Stimulated activated CD8-positive, alpha-beta memory T cell treated with anti-CD3 and anti-CD28 coated beads, Interleukin-4, amount 100 ng/mL, for 24 hours (primary cell): ENCODE measurements around the gene FAM20B.

ENCODE experiments used
- DNase-seq: peaks from one replicate; pipeline ENCODE4 v3.0.0-alpha.2; 2020; ENCODE audit warnings: low read depth

Gene FAM20B

DNA sequence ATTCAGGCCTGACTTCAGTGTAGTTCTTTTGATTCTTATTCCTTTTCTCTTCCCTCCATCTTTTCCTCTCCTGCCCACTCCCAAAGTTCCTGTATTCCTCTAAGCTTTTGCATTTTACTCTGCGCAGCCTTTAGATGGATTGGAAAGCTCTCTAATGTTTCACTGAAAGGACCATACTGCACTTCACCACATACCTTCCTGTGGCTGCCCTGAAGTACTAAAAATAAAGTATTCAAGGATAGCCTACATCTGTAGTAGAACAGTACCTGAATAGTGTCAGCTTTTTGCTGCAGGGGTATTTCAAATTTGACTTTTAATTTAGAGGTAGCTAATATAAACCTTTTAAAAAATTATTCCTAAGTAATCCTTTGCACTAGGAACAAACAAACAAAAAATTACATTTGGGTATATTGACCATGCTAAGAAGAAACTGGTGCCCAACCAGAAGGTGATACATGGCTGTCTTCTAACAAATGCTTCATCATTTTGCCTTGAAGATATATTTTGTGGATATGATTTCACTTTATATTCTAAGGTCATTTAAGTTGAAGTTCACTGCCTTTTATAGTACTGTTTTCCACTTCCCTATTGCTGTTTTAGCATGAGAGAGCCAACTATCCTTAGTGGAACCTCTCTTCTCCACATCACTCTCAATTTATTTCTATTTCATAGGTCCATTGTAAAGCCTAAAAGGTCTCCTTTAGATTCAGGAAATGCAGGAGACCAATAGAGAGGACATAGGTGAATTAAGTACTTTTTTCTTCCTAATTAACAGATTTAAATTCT lies 22.8 kb downstream of the FAM20B start:
- DNase-seq = no peak

DNA sequence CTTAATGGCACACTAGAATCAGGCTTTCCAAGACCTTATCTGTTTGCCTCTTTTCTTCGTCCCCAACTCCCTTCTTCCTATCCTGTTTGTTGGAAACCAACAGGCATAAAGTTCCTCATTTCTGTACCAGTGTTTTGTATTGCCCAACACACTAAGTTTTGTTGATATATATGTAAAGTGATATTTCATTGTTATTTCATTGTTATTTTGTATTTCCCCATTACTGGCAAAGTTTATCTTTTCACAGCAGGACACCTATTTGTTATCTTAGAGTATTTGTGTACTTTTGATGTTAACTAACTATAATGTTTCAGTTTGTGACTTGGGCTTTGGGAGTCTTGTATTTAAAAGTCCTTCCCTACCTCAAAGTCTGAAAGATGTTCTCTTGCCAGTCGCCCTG lies 27.1 kb downstream of the FAM20B start:
- DNase-seq = no peak

DNA sequence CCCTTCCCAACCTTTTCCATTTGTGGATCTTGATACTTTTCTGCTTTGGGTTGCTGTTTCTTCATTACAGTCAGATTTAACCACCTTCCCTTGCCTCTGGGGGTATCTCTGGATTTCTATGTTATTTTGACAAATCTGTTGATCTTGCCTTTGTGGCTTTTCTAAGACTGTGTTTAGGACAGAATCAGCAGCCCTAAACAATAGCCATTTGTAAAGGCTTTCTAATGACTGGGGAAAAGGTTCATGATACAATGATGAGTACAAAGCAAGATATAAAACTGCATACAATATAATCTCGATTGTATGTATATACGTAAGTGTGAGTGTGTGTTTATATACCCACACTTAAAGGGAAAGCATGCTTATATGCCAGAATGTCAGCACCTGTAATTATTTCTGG lies 27.8 kb downstream of the FAM20B start:
- DNase-seq = no peak

DNA sequence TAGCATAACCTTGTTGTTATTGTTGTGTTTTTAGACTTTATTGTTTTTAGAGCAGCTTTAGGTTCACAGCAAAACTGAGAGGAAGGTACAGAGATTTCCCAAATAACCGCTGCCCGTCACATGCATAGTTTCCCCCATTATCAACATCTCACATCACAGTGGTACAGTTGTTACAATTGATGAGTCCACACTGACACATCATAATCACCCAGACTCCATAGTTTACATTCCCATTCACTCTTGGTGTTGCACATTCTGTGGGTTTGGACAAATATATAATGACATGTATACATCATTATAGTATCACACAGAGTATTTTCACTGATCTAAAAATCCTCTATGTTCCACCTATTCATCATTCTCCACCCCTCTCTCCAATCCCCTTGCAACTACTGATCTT lies 30.2 kb downstream of the FAM20B start:
- no peak for DNase-seq

DNA sequence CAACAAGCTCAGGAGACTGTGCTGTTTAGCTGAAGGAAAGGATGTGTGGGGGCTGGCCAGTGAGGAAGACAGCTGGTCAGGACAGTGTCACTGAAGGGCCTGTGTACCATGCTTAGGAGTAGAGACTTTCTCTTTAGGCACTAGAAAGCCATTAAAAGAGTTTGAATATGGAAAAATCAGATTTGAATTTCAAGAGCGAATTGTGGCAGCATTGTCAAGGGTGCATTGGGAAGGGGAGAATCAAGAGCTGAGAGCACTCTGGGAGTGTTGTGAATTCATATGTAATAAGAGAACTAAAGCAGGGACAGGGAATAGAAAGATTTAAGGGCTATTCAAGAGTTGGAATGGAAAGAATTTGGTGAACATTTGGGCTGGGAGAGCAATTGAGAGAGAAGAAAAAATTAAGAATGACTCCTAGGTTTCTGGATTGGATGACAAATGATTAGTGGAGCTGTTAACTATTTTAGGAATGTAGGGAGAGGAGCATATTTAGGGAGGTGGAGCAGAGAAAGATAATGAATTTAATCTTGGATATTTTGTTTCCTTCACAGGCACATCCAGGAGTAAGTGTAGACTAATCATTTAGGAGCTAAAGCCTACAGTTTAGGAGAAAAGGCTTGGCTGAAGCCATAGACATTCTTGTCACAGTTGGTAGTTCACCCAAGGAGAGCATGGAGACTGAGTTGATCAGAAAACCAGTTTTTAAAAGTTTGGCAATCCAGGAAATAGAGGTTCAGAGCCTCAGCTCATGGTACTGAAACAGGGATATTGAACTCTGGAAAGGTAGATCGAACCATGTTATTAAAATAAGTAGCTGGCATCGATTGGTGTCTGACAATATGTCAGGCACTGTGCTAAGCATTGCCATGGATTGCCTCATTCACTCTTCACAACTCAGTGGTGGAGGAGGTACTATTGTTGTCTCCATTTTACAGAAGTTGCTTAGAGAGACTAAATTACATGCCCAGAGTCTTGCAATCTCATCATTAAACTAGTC lies 33.1 kb downstream of the FAM20B start:
- no peak for DNase-seq

DNA sequence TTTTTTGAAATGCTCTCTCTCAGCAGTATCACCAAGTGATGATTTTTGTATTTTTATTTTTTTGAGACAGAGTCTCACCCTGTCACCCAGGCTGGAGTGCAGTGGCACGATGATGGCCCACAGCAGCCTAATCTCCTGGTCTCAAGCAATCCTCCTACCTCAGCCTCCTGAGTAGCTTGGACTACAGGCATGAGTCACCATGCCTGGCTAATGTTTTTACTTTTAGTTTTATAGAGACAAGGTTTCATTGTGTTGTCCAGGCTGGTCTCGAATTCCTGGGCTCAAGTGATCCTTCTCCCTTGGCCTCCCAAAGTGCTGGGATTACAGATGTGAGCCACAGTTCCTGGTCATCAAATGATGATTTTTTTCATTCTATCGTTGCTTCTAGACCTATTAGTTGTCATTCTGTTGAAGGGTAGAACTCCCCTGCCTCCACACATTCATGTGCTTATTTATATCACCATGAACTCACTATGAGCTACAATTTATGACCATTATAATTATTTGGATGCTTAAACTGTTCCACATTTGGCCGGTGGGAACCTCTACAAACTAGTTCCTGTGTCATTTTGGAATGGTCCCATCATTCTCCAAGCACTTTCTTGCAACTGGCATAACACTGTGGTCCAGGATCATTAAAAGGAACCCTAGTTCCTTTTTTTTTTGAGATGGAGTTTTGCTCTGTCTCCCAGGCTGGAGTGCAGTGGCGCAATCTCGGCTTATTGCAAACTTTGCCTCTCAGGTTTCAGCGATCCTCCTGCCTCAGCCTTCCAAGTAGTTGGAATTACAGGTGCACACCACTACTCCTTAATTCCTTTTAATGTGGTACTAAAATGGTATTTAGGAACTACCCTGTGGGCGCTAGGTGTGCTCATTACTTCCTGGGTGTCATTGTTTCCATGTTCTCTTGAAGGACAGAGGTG lies 35.9 kb downstream of the FAM20B start:
- DNase-seq = no peak

DNA sequence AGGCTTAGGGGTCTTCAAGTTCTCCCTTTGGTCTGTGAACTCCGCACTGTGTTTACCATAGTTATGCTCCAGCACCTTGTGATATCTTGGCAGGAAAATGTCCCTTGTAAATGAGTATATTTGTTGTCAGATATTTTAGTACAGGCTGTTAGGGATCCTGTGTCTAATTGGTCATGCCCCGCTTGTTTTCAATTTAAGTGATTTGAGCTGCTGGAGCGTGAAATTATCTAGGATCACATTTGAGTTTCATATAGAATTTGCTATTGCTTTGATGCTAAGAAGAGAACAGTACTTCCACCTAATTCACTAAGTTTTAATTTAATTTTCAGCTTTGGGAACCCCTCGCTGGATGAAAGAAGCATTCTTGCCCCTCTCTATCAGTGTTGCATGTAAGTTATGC lies 40.8 kb downstream of the FAM20B start:
- DNase-seq = no peak

DNA sequence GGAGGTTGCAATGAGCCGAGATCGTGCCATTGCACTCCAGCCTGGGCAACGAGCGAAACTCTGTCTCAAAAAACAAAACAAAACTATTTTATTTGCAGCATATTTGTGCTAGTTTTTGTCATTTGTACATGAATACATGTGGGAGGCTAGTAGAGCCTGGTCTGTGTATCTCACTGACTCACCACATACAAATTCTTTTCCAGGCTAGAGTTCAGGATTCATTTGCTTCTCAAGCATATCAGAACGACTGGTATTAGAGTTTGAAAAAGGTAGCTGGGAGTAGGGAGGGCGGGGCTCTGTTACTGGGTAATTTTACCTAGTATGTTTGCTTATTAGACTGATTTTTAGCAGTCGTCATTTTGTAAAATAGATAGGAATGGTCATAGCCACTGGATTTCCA lies 51.7 kb downstream of the FAM20B start:
- DNase-seq = no peak

DNA sequence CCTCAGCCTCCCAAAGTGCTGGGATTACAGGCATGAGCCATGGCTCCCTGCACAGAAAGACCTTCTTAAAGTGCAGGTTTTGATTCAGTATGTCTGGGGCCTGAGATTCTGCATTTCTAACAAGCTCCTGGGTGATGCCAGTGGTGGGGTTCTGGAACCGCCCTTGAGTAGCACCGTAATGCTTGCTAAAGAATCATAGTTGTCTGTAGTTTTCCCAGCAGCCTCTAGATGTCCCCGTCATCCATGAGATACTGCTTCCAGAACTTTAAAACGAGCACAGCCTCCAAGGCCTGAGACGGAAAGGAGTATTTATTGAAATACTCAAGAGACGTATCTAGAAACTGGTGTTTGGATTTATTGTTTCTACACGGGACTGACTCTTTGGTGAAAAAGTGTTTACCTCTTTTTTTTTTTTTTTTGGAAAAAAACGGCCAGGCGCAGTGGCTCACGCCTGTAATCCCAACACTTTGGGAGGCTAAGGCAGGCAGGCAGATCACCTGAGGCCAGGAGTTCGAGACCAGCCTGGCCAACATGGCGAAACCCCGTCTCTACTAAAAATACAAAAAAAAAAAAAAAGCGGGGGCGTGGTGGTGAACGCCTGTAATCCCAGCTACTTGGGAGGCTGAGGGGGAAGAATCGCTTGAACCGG lies 53.5 kb downstream of the FAM20B start:
- DNase-seq = no peak

DNA sequence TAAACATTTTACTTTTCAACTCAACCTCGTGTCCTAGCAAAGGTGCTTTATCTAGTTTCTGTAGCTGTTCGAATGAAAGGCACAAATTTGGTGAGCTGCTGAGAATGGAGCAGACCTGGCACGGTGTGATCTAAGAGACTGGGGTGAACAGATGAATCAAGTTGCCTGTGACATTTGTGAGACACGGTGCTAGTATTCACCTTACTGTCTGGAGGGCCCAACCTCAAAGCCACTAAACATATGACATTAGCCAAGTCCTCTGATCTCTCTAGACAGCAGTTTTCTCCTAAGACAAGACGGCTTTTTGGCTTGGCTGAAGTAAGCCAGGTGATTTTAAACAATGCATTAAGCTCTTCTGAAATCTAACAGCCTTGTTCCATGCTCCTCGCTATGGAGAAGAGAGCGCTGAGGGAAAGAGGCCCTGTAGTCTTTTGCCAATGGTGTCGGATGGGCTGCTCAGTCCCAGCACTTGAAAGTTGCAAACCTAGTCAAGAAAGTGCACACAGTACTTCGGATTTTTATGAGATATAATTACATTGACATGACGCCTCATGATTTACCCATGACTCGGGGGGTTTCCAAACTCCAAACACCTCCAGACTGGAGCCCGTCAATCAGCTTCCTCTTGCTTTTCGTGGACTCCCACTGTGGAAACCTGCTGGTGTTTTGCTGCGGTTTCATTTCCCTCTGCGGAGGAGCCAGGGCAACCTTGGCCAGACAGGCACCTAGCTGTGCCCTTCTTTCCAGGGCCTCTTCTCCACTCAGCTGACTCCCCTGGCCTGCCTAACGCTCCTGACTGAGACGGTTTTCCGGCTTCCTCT lies 55.4 kb downstream of the FAM20B start:
- peak; percentile 17 for DNase-seq

DNA sequence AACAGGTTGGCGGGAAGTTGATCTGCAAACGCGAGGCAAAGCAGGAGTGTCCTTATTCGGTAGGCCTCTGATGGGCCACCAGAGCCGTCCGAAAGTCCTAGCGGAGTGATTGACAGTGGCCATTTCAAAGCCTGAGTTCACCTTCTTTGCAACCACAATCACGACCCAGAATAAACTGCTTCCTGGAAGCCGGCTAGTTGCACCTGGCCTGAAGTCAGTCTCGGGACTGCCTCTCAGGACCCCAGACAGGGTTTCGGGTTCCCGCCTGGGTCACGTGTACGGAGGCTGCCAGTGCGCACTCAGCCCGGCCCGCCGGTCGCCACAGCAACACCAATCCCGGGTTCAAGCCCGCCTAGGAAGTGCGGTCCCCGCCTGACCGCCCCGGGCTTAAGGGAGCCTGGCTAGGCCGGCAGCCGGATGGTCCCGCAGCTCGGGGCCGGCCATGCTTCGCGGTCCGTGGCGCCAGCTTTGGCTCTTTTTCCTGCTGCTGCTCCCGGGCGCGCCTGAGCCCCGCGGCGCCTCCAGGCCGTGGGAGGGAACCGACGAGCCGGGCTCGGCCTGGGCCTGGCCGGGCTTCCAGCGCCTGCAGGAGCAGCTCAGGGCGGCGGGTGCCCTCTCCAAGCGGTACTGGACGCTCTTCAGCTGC lies 56.1 kb downstream of the FAM20B start, which contains the start of gene TOR3A:
TSS of gene TOR3A (plus strand) at position 384 of the 646 bp plus-strand sequence. CDS start at position 443, 59 bp downstream.
- DNase-seq = peak; percentile 81

DNA sequence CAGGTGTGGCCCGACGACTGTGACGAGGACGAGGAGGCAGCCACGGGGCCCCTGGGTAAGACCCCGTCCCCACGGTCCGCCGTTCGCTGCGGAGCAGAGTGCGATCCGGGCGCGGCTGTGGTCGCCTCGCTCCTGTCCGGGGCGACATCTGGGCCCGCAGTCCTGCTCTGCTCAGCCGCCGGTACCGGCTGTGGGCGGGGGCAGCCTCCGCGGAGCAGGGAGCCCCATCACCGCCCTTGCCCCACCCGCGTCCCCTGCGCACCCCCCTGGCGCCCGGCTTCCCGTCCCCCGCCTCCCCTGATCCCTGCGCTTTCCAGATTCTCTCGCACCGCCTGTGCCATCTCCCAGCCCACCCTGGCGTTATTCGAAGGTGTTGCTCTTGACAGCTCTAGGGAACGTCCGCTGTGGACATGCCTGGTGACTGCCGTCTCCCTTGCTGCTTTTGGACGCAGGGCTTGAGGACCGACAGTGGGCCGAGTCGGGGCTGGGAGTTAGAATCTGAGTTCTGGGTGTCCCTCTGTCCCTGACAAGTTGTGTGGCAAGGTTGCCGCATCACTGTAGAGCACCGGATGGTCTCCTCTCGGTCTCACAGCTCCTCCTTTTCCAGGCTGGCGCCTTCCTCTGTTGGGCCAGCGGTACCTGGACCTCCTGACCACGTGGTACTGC lies 56.8 kb downstream of the FAM20B start:
- peak; percentile 12 for DNase-seq

DNA sequence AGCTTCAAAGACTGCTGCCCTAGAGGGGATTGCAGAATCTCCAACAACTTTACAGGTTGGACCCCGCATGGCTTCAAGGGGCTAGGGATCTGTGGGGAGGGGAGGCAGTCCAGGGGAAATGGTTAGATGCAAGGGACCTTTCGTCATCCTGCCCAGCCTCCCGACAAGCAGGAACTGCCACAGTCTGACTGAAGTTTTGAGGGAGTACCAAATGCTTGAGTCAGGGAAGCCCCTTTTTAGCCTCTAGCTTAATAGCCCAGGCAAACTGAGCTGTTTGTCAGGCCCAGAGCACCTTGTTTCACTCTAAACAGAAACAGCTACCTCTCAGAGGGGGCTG lies 57.3 kb downstream of the FAM20B start:
- no peak for DNase-seq

DNA sequence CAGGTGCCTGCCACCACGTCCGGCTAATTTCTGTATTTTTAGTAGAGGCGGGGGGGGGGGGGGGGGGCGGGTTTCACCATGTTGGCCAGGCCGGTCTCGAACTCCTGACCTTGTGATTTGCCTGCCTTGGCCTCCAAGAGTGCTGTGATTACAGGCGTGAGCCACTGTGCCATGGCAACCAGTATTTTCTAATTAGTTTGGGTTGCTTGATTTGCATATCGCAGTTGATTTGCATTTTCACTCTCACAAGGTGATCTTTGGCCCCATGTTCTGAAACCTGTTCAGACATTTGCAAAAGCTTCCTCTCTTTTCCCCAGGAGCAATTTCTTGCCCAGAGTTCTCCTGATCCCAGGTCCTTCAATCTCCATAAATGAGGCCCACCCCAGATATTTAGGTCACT lies 57.8 kb downstream of the FAM20B start:
- no peak for DNase-seq

DNA sequence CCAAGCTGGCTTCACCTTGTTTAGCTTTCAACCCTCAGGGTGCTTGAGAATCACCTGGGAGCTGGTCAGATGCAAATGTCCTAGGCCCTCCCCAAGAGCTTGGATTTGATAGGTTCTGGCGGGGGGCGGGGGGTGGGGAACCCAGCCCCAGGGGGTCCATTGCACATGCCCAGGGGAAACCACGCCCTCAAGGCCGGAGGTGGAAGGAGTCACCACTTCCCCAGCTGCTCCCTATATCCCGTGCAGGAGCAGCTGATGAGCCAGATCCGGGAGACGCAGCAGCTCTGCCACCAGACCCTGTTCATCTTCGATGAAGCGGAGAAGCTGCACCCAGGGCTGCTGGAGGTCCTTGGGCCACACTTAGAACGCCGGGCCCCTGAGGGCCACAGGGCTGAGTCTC lies 62.0 kb downstream of the FAM20B start:
- DNase-seq = no peak

DNA sequence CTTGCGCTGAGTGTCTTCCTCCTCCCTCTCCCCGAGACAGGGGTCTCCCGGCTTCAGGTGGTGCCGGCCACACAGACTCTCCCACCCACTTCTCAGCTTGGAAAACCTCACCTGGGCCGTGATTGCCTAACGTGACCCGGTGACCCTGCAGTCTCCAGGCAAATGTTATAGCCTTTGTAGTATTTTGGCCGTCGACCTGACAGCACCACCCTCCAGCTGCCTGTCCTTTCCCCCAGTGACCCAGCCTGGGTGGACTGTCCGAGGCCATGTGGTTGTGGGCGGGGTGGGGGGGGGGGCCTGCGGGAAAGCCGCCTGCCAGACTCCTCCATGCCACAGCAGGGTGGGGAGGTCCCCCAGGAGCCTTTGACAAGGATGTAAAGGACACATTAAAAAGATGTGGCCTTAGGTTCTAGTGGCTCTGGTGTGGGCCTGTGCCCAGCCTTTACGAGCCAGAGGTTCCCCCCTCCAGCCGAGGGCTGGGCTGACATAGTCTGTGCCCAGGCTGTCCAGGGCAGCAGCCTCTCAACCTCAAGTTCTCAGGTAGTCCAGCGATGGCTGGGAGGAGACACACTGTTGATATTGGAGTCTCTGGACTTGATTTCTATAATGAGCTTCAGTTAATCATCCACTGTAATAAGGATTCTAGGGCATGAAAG lies 64.3 kb downstream of the FAM20B start:
- DNase-seq = no peak

DNA sequence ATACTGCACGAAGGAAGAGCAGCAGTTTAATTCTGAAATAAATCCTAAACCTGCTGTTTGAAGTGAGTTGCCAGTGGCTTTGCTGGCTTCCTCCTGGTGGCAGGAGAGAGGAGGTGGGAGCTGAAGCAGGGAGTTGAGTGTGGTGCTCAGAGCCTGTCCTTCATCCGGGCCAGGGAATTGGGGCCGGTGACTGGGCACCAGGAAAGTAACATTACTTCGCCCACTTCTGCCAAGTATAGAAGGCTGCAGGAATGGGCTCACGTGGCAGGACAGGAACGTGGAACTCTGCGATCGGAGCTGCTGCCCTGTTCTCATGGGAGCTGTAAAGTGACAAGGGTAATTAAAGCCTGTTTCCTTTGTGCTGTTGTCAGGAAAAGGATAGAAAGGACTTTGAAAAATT lies 64.8 kb downstream of the FAM20B start:
- no peak for DNase-seq

DNA sequence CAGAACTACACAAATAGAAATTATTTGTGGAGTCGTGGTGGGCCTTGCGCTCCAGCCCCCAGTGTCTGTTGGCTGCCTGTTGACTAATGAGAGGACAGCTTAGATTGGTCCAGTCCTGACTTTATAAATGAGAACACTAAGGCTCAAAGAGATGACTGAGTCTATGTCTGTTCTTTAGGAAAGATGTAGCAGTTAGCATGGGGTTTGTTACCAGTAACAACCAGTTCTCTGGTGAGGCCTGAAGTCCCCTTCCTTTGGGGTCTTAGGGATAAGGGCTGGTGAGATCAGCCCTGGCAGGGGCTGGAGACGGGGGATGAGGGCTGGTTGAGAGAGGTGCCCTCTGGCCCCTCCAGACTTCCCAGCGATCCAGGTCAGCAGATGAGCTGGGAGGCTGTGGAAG lies 65.2 kb downstream of the FAM20B start:
- DNase-seq = no peak

DNA sequence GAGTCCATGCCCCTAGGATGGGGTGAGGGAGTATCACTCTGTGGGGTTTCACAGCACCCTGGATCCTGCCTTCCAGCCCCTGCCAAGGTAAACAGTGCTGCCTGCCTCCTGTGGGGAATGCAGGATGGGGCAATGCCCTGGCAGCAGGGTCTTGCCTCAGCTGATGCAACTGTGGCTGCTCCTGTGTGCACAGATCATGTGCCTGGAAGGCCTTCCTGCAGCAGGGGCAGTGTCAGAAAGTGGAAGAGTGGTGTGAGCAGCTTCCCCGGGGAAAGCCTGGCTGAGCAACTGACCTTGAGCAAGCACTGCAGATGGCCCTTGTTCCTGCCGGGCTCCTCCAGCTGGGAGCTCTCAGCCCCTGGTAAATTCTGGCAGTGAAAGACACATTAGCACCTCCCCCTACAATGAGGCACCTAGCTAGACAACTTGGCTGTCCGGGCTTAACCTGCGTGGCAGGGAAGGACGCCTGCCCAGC lies 66.0 kb downstream of the FAM20B start:
- DNase-seq = no peak
